ENCODE data around the gene CCDC102A. TPM values are rescaled to one million over a fixed set of nuclear protein-coding genes. Genes with fewer than 3 reads are reported as not detected.
A peak's percentile ranks its signal among the peaks of the same experiment; 100 is the strongest.

The CCDC102A gene
- total and polyA plus RNA-seq, 10 of the 15 experiments (the other 5 are each of a cell fraction or from before 2014, with no cell fraction given): 0.03 to 5.9 (median 2.4) TPM

GRCh38 chr16:57536306-57537193 lies at the start of gene CCDC102A (continued):
- no peak for TF ChIP-seq JUND (IDR thresholded peaks at IDR 0.05; ENCODE audit: low read depth, low read length)
- TF ChIP-seq LARP7 (IDR thresholded peaks at IDR 0.05): peak; percentile 85; the same call in 1 of the 2 replicates
- no peak for TF ChIP-seq CBFB (IDR thresholded peaks at IDR 0.05; ENCODE audit: low read depth)
- TF ChIP-seq ZNF622 (IDR thresholded peaks at IDR 0.05): no peak
- peak; percentile 65; the same call in 1 of the 2 replicates for TF ChIP-seq ZNF24 (IDR thresholded peaks at IDR 0.05)
- no peak; the same call in 1 of the 2 replicates for TF ChIP-seq YY1 (IDR thresholded peaks at IDR 0.05; ENCODE audit: low read depth, low read length)
- 0 out of 2 replicates have a peak, but pooled peaks have one; percentile 27 for TF ChIP-seq POLR2AphosphoS5 (IDR thresholded peaks at IDR 0.05; ENCODE audit: low read length)
- peak; percentile 38 for TF ChIP-seq ZNF687 (IDR thresholded peaks at IDR 0.05)
- no peak; the same call in 1 of the 2 replicates for TF ChIP-seq CHD1 (IDR thresholded peaks at IDR 0.05; ENCODE audit: low read depth, low read length)
- no peak for TF ChIP-seq REST (IDR thresholded peaks at IDR 0.05; ENCODE audit: low read depth, low read length)
- TF ChIP-seq SUZ12 (IDR thresholded peaks at IDR 0.05; ENCODE audit: unreplicated experiment): no peak
- no peak for TF ChIP-seq CBX5 (IDR thresholded peaks at IDR 0.05; ENCODE audit: low read depth)

Data from GM12878 (cell line).